Progenitor cell of endocrine pancreas (in vitro differentiated cells): ENCODE data around the gene IDH2. TPM values are rescaled to one million over a fixed set of nuclear protein-coding genes. Genes with fewer than 3 reads are reported as not detected.
"Not testable (repeated sequence)": the region's sequence is repeated elsewhere in the genome, so short reads cannot be mapped to it uniquely, and the experiment has no call there.

Experiments
- DNase-seq: peaks from one replicate; pipeline ENCODE4 v3.0.0; 2021; ENCODE audit warnings: low spot score; ENCODE audit not compliant: unreplicated experiment
- H3K27ac Mint-ChIP-seq: 2 replicates; pipeline ENCODE4 v1.8.0; 2021; ENCODE audit warnings: mild to moderate bottlenecking, moderate library complexity, mixed read lengths
- H3K27me3 Mint-ChIP-seq: 2 replicates; pipeline ENCODE4 v1.8.0; 2021; ENCODE audit warnings: mixed read lengths
- H3K36me3 Mint-ChIP-seq: 2 replicates; pipeline ENCODE4 v1.8.0; 2022; ENCODE audit warnings: mixed read lengths; ENCODE audit not compliant: insufficient read depth
- H3K4me1 Mint-ChIP-seq: 2 replicates; pipeline ENCODE4 v1.8.0; 2021; ENCODE audit warnings: low read depth, mixed read lengths
- H3K4me3 Mint-ChIP-seq: 2 replicates; pipeline ENCODE4 v1.8.0; 2021; ENCODE audit warnings: low read depth, mild to moderate bottlenecking, moderate library complexity, mixed read lengths
- H3K9me3 Mint-ChIP-seq: 2 replicates; pipeline ENCODE4 v1.8.0; 2021; ENCODE audit warnings: low read depth, mixed read lengths
- CTCF ChIP-seq: fragments of 200-600 bp; sonication (generic); IDR thresholded peaks from one replicate; pipeline ENCODE4 v1.5.0; 2021; ENCODE audit warnings: antibody characterized with exemption, mild to moderate bottlenecking; ENCODE audit not compliant: unreplicated experiment
- long read RNA-seq: library from polyadenylated mRNA; unstranded; transcript quantifications from one replicate; pipeline ENCODE4 v2.0.0, GENCODE V29; 2020
- total RNA-seq: library from RNA; stranded (reverse); gene quantifications from 2 replicates; pipeline ENCODE4 v1.2.1, GENCODE V29; 2021

The IDH2 gene
- 149 and 164 TPM in 2 replicates for total RNA-seq
- long read RNA-seq, transcript IDH2-201 (11 exons, 2,694 nt) = major isoform, 715 of 766 reads
- long read RNA-seq, transcript IDH2-204 (9 exons, 1,449 nt) = minor isoform, 8 of 766 reads
- long read RNA-seq, partial matches to known transcripts = 14 of 766 reads
- long read RNA-seq, other reads (novel, unspliced or antisense) = 29 of 766 reads

- Mint-ChIP-seq H3K36me3 (peaks cover 4% of the 10 kb centered on the region), H3K27ac (peak within 1 kb of the TSS; percentile 94), H3K27me3 (peaks cover 10% of the 10 kb centered on the region), H3K4me3 (peak within 1 kb of the TSS; percentile 84), H3K9me3 (no peaks in the 10 kb centered on the region), H3K4me1 (peaks cover 47% of the 10 kb centered on the region)
- DNase-seq = peak; percentile 72
- TF ChIP-seq CTCF = peak; percentile 8
Measured at GRCh38 chr15:90101969-90102890, at the start of gene IDH2. Gene IDH2 (minus strand): TSS chr15:90102468. CDS start chr15:90102390, 78 bp downstream.

GRCh38 chr15:90150551-90150950, 48.3 kb upstream of the IDH2 start:
- not testable (repeated sequence) for H3K4me3 Mint-ChIP-seq, H3K36me3 Mint-ChIP-seq, DNase-seq, H3K9me3 Mint-ChIP-seq, H3K27me3 Mint-ChIP-seq
- Mint-ChIP-seq H3K27ac (peak overlapping the region; percentile 52), H3K4me1 (peaks cover 21% of the 10 kb centered on the region)

GRCh38 chr15:90149609-90150340, 47.5 kb upstream of the IDH2 start:
- no peak for DNase-seq
- no peak overlapping the region for H3K4me3 Mint-ChIP-seq
- H3K27ac Mint-ChIP-seq = peak overlapping the region; percentile 66
- TF ChIP-seq CTCF = no peak
- no peaks in the 10 kb centered on the region for H3K36me3 Mint-ChIP-seq
- H3K4me1 Mint-ChIP-seq = peaks cover 23% of the 10 kb centered on the region
- H3K27me3 Mint-ChIP-seq = no peaks in the 10 kb centered on the region
- no peaks in the 10 kb centered on the region for H3K9me3 Mint-ChIP-seq

GRCh38 chr15:90146198-90146761, 44.0 kb upstream of the IDH2 start:
- not testable (repeated sequence) for H3K36me3 Mint-ChIP-seq, H3K4me3 Mint-ChIP-seq, H3K9me3 Mint-ChIP-seq, H3K27me3 Mint-ChIP-seq, DNase-seq, H3K27ac Mint-ChIP-seq
- peaks cover 25% of the 10 kb centered on the region for H3K4me1 Mint-ChIP-seq

GRCh38 chr15:90145761-90146160, 43.5 kb upstream of the IDH2 start:
- Mint-ChIP-seq H3K27me3 (no peaks in the 10 kb centered on the region), H3K27ac (peak overlapping the region; percentile 35), H3K36me3 (peaks cover 1% of the 10 kb centered on the region), H3K9me3 (no peaks in the 10 kb centered on the region), H3K4me1 (peaks cover 27% of the 10 kb centered on the region), H3K4me3 (no peak overlapping the region)
- no peak for TF ChIP-seq CTCF
- DNase-seq = no peak

- Mint-ChIP-seq H3K27ac (peak overlapping the region; percentile 35), H3K36me3 (peaks cover 1% of the 10 kb centered on the region), H3K9me3 (no peaks in the 10 kb centered on the region), H3K4me1 (peaks cover 27% of the 10 kb centered on the region), H3K27me3 (no peaks in the 10 kb centered on the region), H3K4me3 (no peak overlapping the region)
- no peak for DNase-seq
- no peak for TF ChIP-seq CTCF
Measured at GRCh38 chr15:90145259-90145658, 43.0 kb upstream of the IDH2 start.
